IMR-90 (cell line): ENCODE results near the gene SUSD1. TPM values are rescaled to one million over a fixed set of nuclear protein-coding genes. Genes with fewer than 3 reads are reported as not detected.
A peak's percentile ranks its signal among the peaks of the same experiment; 100 is the strongest.

Source experiments
- ATAC-seq: fragments of 200-7000 bp; cut with Tn5 transposase; 2 replicates; pipeline ENCODE4 v1.9.1; 2020; ENCODE audit warnings: low read depth, mild to moderate bottlenecking, moderate library complexity
- BruUV-seq: library from RNA; stranded (reverse); fragments of 400-500 nt; replicated peaks from 2 replicates; lab custom pipeline; 2021; lab: Mats Ljungman, UMichigan
- CTCF ChIA-PET: fragments of 300-600 bp; formaldehyde crosslinking; extraction: SDS; loops from one replicate; lab custom pipeline; 2021; ENCODE audit warnings: antibody characterized with exemption; lab: Yijun Ruan, JAX
- POLR2A ChIA-PET: fragments of 300-600 bp; sonication (Branson Sonifier 250); formaldehyde crosslinking; loops from one replicate; lab custom pipeline; 2022; ENCODE audit warnings: antibody characterized with exemption; ENCODE audit not compliant: unreplicated experiment; lab: Charles Lee
- DNase-seq: peaks from one replicate; pipeline ENCODE4 v3.0.0; 2013
- H2AFZ ChIP-seq: replicated peaks from 2 replicates; pipeline ENCODE3; 2013; ENCODE audit warnings: low read length, mild to moderate bottlenecking; ENCODE audit not compliant: poor library complexity
- H2AK5ac ChIP-seq: 2 replicates; pipeline ENCODE4 v1.6.1; 2013; ENCODE audit warnings: low read depth, low read length, inconsistent platforms
- H2AK9ac ChIP-seq: replicated peaks from 2 replicates; pipeline ENCODE3; 2013; ENCODE audit warnings: mild to moderate bottlenecking, low read depth, low read length, moderate library complexity; ENCODE audit not compliant: poor library complexity
- H2BK120ac ChIP-seq: 2 replicates; pipeline ENCODE4 v1.6.1; 2013; ENCODE audit warnings: low read depth, low read length, inconsistent platforms
- H2BK15ac ChIP-seq: 3 replicates; pipeline ENCODE4 v1.6.1; 2013; ENCODE audit warnings: low read depth, low read length, inconsistent platforms
- H2BK20ac ChIP-seq: 2 replicates; pipeline ENCODE4 v1.6.1; 2013; ENCODE audit warnings: low read depth, mild to moderate bottlenecking, inconsistent platforms, low read length, moderate library complexity
- H2BK5ac ChIP-seq: 2 replicates; pipeline ENCODE4 v1.6.1; 2013; ENCODE audit warnings: mild to moderate bottlenecking, low read depth, low read length, inconsistent platforms; ENCODE audit not compliant: poor library complexity, severe bottlenecking
- H3K14ac ChIP-seq: replicated peaks from 2 replicates; pipeline ENCODE4 v1.6.1; 2013; ENCODE audit warnings: low read depth, low read length, inconsistent platforms
- H3K18ac ChIP-seq: 2 replicates; pipeline ENCODE4 v1.6.1; 2013; ENCODE audit warnings: low read depth, low read length, control low read depth
- H3K23ac ChIP-seq: 2 replicates; pipeline ENCODE4 v1.6.1; 2013; ENCODE audit warnings: low read depth, low read length, inconsistent platforms
- H3K27ac ChIP-seq: 2 replicates; pipeline ENCODE4 v1.5.1; 2013; ENCODE audit warnings: mild to moderate bottlenecking, control low read depth, low read length; ENCODE audit not compliant: insufficient read depth
- H3K27me3 ChIP-seq: 2 replicates; pipeline ENCODE4 v1.6.1; 2013; ENCODE audit warnings: low read length; ENCODE audit not compliant: control insufficient read depth, insufficient read depth
- H3K36me3 ChIP-seq: 2 replicates; pipeline ENCODE4 v1.6.1; 2013; ENCODE audit warnings: low read length, mixed read lengths; ENCODE audit not compliant: control insufficient read depth, insufficient read depth
- H3K4ac ChIP-seq: 2 replicates; pipeline ENCODE4 v1.6.1; 2013; ENCODE audit warnings: low read depth, low read length, inconsistent platforms
- H3K4me1 ChIP-seq: 2 replicates; pipeline ENCODE4 v1.6.1; 2013; ENCODE audit warnings: low read length, mixed read lengths; ENCODE audit not compliant: control insufficient read depth, insufficient read depth
- H3K4me2 ChIP-seq: 2 replicates; pipeline ENCODE4 v1.6.1; 2013; ENCODE audit warnings: low read depth, mild to moderate bottlenecking, control low read depth, low read length, moderate library complexity
- H3K4me3 ChIP-seq: 2 replicates; pipeline ENCODE4 v1.5.1; 2013; ENCODE audit warnings: low read depth, mild to moderate bottlenecking, control low read depth, low read length, moderate library complexity; ENCODE audit not compliant: insufficient read depth
- H3K56ac ChIP-seq: 2 replicates; pipeline ENCODE4 v1.6.1; 2013; ENCODE audit warnings: low read length, inconsistent platforms; ENCODE audit not compliant: insufficient read depth; ENCODE audit errors: extremely low read depth
- H3K79me1 ChIP-seq, 2 experiments: 2 replicates each; pipeline ENCODE4 v1.6.1; 2013; ENCODE audit warnings: low read length in 2 of 2, inconsistent platforms in 1 of 2, low read depth in 1 of 2
- H3K9ac ChIP-seq: 2 replicates; pipeline ENCODE4 v1.6.1; 2013; ENCODE audit warnings: low read depth, low read length, control low read depth
- H3K9me1 ChIP-seq: 2 replicates; pipeline ENCODE4 v1.6.1; 2013; ENCODE audit warnings: low read length, inconsistent platforms; ENCODE audit not compliant: insufficient read depth
- H3K9me3 ChIP-seq: 2 replicates; pipeline ENCODE4 v1.6.1; 2013; ENCODE audit warnings: low read length; ENCODE audit not compliant: control insufficient read depth, insufficient read depth
- H4K20me1 ChIP-seq: 2 replicates; pipeline ENCODE4 v1.6.1; 2013; ENCODE audit warnings: low read length, inconsistent platforms; ENCODE audit not compliant: insufficient read depth
- H4K5ac ChIP-seq: 2 replicates; pipeline ENCODE4 v1.6.1; 2013; ENCODE audit warnings: mild to moderate bottlenecking, low read depth, low read length, control low read depth
- H4K8ac ChIP-seq, 2 experiments: 2 replicates each; pipeline ENCODE4 v1.6.1; 2013; ENCODE audit warnings: low read depth in 2 of 2, low read length in 2 of 2, control low read depth in 1 of 2, inconsistent platforms in 1 of 2
- H4K91ac ChIP-seq: 2 replicates; pipeline ENCODE4 v1.6.1; 2013; ENCODE audit warnings: low read depth, low read length, inconsistent platforms; ENCODE audit not compliant: insufficient read depth
- BHLHE40 ChIP-seq: fragments of 150-350 bp; IDR thresholded peaks from 2 replicates; pipeline ENCODE4 v1.6.1; 2016; ENCODE audit warnings: mild to moderate bottlenecking, low read depth, low read length
- CEBPB ChIP-seq: IDR thresholded peaks from 2 replicates; pipeline ENCODE4 v1.6.1; 2012; ENCODE audit warnings: low read depth, low read length, improper control_type of control experiment
- CHD1 ChIP-seq: IDR thresholded peaks from 2 replicates; pipeline ENCODE4 v1.6.1; 2012; ENCODE audit warnings: low read depth, low read length, improper control_type of control experiment
- CTCF ChIP-seq: conservative IDR thresholded peaks from 2 replicates; pipeline ENCODE4 v1.5.1; 2012; ENCODE audit warnings: mild to moderate bottlenecking, low read depth, low read length, improper control_type of control experiment
- ELK1 ChIP-seq: fragments of 150-350 bp; IDR thresholded peaks from 2 replicates; pipeline ENCODE4 v1.6.1; 2016; ENCODE audit warnings: low read depth, mild to moderate bottlenecking, low read length, moderate library complexity, borderline replicate concordance
- FOS ChIP-seq: fragments of 150-350 bp; IDR thresholded peaks from 2 replicates; pipeline ENCODE4 v1.6.1; 2016; ENCODE audit warnings: low read depth, low read length
- MAFK ChIP-seq: IDR thresholded peaks from 2 replicates; pipeline ENCODE4 v1.6.1; 2012; ENCODE audit warnings: low read depth, low read length, improper control_type of control experiment
- MAZ ChIP-seq: IDR thresholded peaks from 2 replicates; pipeline ENCODE4 v1.6.1; 2012; ENCODE audit warnings: low read depth, mild to moderate bottlenecking, low read length, improper control_type of control experiment, moderate library complexity, borderline replicate concordance
- MXI1 ChIP-seq: IDR thresholded peaks from 2 replicates; pipeline ENCODE4 v1.6.1; 2012; ENCODE audit warnings: low read depth, mild to moderate bottlenecking, low read length, moderate library complexity, borderline replicate concordance
- NFE2L2 ChIP-seq: fragments of 150-350 bp; IDR thresholded peaks from 2 replicates; pipeline ENCODE4 v1.6.1; 2016; ENCODE audit warnings: low read depth, mild to moderate bottlenecking, low read length
- POLR2A ChIP-seq: IDR thresholded peaks from 2 replicates; pipeline ENCODE4 v1.6.1; 2012; ENCODE audit warnings: mild to moderate bottlenecking, low read depth, low read length
- RAD21 ChIP-seq: IDR thresholded peaks from 2 replicates; pipeline ENCODE4 v1.6.1; 2012; ENCODE audit warnings: low read length, improper control_type of control experiment
- RCOR1 ChIP-seq: IDR thresholded peaks from 2 replicates; pipeline ENCODE4 v1.6.1; 2012; ENCODE audit warnings: mild to moderate bottlenecking, low read length, improper control_type of control experiment; ENCODE audit not compliant: insufficient replicate concordance
- RFX5 ChIP-seq: IDR thresholded peaks from 2 replicates; pipeline ENCODE4 v1.8.0; 2012; ENCODE audit warnings: low read depth, mild to moderate bottlenecking, low read length, moderate library complexity
- USF2 ChIP-seq: fragments of 150-350 bp; IDR thresholded peaks from 2 replicates; pipeline ENCODE4 v1.6.1; 2017; ENCODE audit warnings: mild to moderate bottlenecking, antibody characterized with exemption, low read length, low read depth
- WGBS, 2 experiments: methylation state at CpG; one replicate each; pipeline versions ENCODE4 v1.1.5 to v1.1.7; 2013; ENCODE audit warnings: missing lambda C conversion rate in 2 of 2; ENCODE audit not compliant: insufficient read length in 1 of 2; ENCODE audit errors: extremely low coverage in 2 of 2; 5-methylcytosine and 5-hydroxymethylcytosine counted together
- dilution Hi-C: fragments of 300-500 bp; cut with HindIII; formaldehyde crosslinking; loops from one replicate; pipeline ENCODE4 v1.14.3; 2018; ENCODE audit warnings: low sequenced_read_pairs; ENCODE audit not compliant: unreplicated experiment
- in situ Hi-C: fragments of 300-500 bp; cut with MboI; formaldehyde crosslinking; loops from 3 replicates; pipeline ENCODE4 v1.14.3; 2019; ENCODE audit warnings: low sequenced_read_pairs, inconsistent platforms, mixed read lengths
- intact Hi-C: fragments of 100-400 bp; cut with micrococcal nuclease; formaldehyde crosslinking; loops from 2 replicates; pipeline ENCODE4 v1.10.0; 2022
- polyA plus RNA-seq, 3 experiments: library from polyadenylated mRNA; depleted of rRNA; stranded (reverse); fragments of >200 nt; gene quantifications; 2 replicates each; pipeline ENCODE4 v1.2.3, GENCODE V29; 2012; ENCODE audit warnings: low replicate concordance in 1 of 3
- total RNA-seq: library from RNA; depleted of rRNA; stranded (reverse); fragments of >200 nt; gene quantifications from 2 replicates; pipeline ENCODE4 v1.2.3, GENCODE V29; 2012

SUSD1 gene
- total and polyA plus RNA-seq, 2 of the 4 experiments (the other 2 are of a cell fraction): 4.0 to 4.7 TPM

- Histone ChIP-seq H3K79me1 (no peaks in the 10 kb centered on the region), H3K4ac (no peak overlapping the region), H3K4me3 (no peak overlapping the region), H3K9ac (no peak overlapping the region), H3K27ac (no peak overlapping the region), H4K20me1 (no peaks in the 10 kb centered on the region), H3K14ac (0 out of 2 replicates have a peak overlapping the region, but pooled peaks have one; percentile 17), H3K56ac (no peak overlapping the region), H3K27me3 (no peaks in the 10 kb centered on the region), H4K91ac (no peak overlapping the region), H2AFZ (no peak overlapping the region), H3K18ac (peak overlapping the region; percentile 59; the same call in 1 of the 2 replicates), H2AK9ac (no peak overlapping the region), H4K8ac (no peak overlapping the region), H3K9me1 (no peaks in the 10 kb centered on the region), H3K36me3 (no peaks in the 10 kb centered on the region), H3K23ac (no peak overlapping the region), H2BK20ac (no peak overlapping the region), H3K9me3 (peaks cover 3% of the 10 kb centered on the region; the same call in 1 of the 2 replicates), H3K4me2 (no peak overlapping the region), H4K5ac (peak overlapping the region; percentile 41; the same call in 1 of the 2 replicates), H3K4me1 (peaks cover 6% of the 10 kb centered on the region; the same call in 1 of the 2 replicates), H2AK5ac (no peak overlapping the region; the same call in 1 of the 2 replicates), H2BK120ac (no peak overlapping the region), H2BK5ac (peak overlapping the region; percentile 4), H2BK15ac (0 out of 3 replicates have a peak overlapping the region, but pooled peaks have one; percentile 6)
- no peak for DNase-seq
- in situ Hi-C loops: no loop called here
- ChIA-PET CTCF (interaction anchor here (1.0 to 1.1 kb wide), 2 partner anchors 9 to 31 kb away, joined by 3 to 4 read pairs; no protein-coding TSS in a partner anchor), POLR2A (interaction anchor here (0.5 kb wide), 1 partner anchor 19 kb away, joined by 6 read pairs; no protein-coding TSS in a partner anchor)
- BruUV-seq: no TSS peak
- 100% methylated on average over 1 of the region's 10 CpGs; no CpG with 5 or more reads in 1 of the 2 experiments for WGBS, 2 experiments
- ATAC-seq: no peak
- dilution Hi-C loops: no loop called here
- intact Hi-C loops: no loop called here
- TF ChIP-seq ELK1: no peak
- no peak for TF ChIP-seq USF2
- no peak for TF ChIP-seq MAZ
- no peak for TF ChIP-seq POLR2A
- no peak for TF ChIP-seq CHD1
- no peak for TF ChIP-seq BHLHE40
- no peak for TF ChIP-seq MAFK
- TF ChIP-seq RFX5: no peak
- no peak for TF ChIP-seq RAD21
- TF ChIP-seq RCOR1: no peak
- no peak for TF ChIP-seq MXI1
- no peak for TF ChIP-seq CEBPB
- TF ChIP-seq NFE2L2: no peak
- no peak for TF ChIP-seq CTCF
- no peak for TF ChIP-seq FOS
Observed at GRCh38 chr9:111994831-111995458, 180.2 kb downstream of the SUSD1 start.
